IgD-negative memory B cell (primary cell): ENCODE results near the gene SORL1. TPM values are rescaled to one million over a fixed set of nuclear protein-coding genes. Genes with fewer than 3 reads are reported as not detected.

Experiments
- H3K27ac Mint-ChIP-seq, 3 donors: one replicate each; pipeline ENCODE4 v1.8.0; 2020 to 2022; ENCODE audit warnings: mild to moderate bottlenecking in 3 of 3, mixed read lengths in 3 of 3, moderate library complexity in 1 of 3
- H3K27me3 Mint-ChIP-seq: one replicate; pipeline ENCODE4 v1.8.0; 2021; ENCODE audit warnings: mixed read lengths
- H3K36me3 Mint-ChIP-seq: one replicate; pipeline ENCODE4 v1.8.0; 2020; ENCODE audit warnings: mild to moderate bottlenecking, mixed read lengths
- H3K4me1 Mint-ChIP-seq, 3 donors: one replicate each; pipeline ENCODE4 v1.8.0; 2020 to 2022; ENCODE audit warnings: mixed read lengths in 3 of 3, mild to moderate bottlenecking in 1 of 3
- H3K4me3 Mint-ChIP-seq, 4 donors: one replicate each; pipeline ENCODE4 v1.8.0; 2020 to 2022; ENCODE audit warnings: mild to moderate bottlenecking in 4 of 4, mixed read lengths in 4 of 4, moderate library complexity in 3 of 4
- H3K9me3 Mint-ChIP-seq, 3 donors: one replicate each; pipeline ENCODE4 v1.8.0; 2020 to 2021; ENCODE audit warnings: mixed read lengths in 3 of 3, mild to moderate bottlenecking in 1 of 3
- polyA plus RNA-seq: library from polyadenylated mRNA; unstranded; fragments of 300-500 nt; fragmentation: Illumina TruSeq; gene quantifications from one replicate; pipeline ENCODE4 v1.2.3, GENCODE V29; 2021

The SORL1 gene
- polyA plus RNA-seq, 1 donor from 2014 or later, result 25.8 TPM

DNA sequence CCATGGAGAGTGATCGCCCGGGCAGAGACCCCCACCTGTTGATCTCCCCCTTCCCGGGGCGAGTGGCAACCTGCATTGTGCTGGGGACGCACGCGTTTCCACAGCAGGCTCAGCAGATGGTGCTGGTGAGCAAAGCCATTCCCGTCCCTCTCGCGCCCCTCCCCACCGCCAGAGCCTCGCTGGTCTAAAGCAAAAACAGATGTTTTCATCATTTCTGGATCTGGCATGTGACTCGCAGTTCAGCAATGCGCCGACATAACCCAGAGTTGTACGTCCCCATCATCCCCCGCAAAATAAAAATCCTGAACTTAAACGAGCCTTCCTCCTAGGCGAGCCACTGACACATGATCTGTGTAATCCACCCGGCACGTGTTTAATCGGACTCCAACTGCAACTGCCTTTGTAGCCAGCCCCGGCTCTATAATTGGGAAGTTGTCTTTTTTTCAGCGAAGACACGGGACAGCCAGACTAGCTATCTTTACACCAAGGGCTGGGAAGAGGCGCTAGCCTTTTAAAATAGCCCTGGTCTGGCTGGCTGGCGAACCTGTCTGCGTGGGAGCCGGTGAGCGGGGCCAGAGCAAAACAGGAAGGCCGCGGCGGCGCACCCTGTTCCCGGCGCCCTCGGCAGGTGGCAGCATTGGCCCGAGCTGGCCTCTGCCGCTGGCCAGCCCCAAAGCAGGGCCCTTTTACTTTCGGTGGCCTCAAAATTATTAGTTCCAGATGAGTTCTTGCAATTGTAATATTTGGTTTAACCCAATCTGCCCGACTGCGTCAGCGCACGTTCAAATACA lies 203.6 kb downstream of the SORL1 start:
- H3K4me3 Mint-ChIP-seq, result peak overlapping the region; percentile 66 to 96 (median 88)
- H3K36me3 Mint-ChIP-seq, result no peaks in the 10 kb centered on the region
- no peaks in the 10 kb centered on the region for H3K9me3 Mint-ChIP-seq
- H3K4me1 Mint-ChIP-seq, result peaks cover 7 to 9% (median 8%) of the 10 kb centered on the region in 3 donors
- H3K27me3 Mint-ChIP-seq, result peaks cover 5% of the 10 kb centered on the region
- H3K27ac Mint-ChIP-seq, result peak overlapping the region; percentile 27 to 77 (median 40)

DNA sequence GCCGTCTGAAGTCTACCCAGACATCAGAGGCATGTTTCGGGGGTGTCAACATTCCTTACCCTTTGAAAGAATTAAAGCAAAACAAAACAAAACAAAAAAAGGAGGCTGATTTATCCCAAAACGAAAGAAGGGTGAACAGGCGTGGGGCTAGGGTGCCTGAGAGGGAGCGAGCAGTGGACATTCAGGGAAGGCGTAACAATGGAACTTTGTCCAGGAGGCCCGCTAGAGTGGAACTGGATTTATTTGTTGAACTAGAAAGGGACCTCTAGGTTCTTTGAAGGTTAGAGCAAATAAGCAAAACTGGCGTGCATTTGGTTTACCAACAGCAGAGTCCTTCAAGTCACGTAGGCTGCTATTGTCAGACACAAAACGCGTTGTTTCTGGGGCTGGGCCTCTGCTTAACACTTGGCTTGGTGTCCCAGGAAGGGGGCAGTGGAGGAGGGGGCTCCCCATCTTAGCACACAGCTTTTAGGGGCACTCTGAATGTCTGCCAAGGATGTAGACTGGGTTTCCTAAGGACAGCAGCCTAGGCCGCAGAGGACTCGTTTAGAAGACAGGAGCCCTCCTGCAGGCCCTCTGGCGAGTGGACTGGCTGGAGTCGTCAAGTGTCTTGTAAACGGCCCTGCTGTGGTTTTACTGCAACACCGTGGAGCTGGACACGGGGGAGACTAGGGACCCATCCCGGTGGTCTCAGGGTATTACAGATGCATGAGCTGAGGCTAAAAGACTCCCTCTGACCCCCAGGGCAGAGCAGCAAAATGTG lies 204.4 kb downstream of the SORL1 start:
- Mint-ChIP-seq H3K4me3 (peak overlapping the region in 3 of 4 donors; percentile 43 to 96 (median 88)), H3K4me1 (peaks cover 7 to 9% (median 7%) of the 10 kb centered on the region in 3 donors), H3K9me3 (no peaks in the 10 kb centered on the region), H3K27me3 (peaks cover 5% of the 10 kb centered on the region), H3K27ac (no peak overlapping the region), H3K36me3 (no peaks in the 10 kb centered on the region)

DNA sequence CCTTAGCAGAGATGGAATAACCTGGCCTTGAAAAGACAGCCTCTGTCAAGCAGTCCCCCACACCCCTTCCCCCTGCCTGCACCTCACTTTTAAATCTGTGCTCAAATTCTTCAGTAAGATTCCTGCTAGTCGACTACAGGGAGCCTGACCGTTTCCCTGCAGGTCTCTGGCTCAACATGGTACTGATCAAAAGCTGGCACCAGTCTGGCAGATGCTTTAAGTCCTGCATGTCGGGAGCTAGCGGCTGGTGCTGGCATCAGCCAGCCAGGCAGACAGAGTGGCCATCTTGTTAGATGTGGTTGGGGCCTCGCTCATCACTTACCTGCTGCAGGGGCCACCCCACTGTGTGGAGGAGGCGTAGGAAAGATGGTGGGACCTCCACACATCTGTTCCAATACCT lies 205.0 kb downstream of the SORL1 start:
- Mint-ChIP-seq H3K27ac (no peak overlapping the region), H3K27me3 (peaks cover 3% of the 10 kb centered on the region)

DNA sequence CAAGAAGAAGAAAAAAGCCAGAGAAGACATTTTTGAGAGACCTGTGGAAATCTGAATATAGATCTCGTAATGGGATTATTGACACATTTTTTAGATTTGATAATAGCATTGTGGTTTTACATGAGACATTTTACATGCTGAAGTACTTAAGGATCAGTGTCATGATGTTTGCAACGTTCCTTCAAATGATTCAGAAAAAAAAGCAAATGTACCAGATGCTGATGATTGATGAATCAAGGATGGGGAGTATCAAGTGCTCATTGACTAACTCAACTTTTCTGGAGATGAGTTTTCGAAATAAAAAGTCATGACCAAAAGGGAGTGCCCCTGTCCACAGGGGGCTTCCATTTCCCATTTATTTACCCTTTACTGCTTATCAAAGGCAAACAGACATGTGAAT lies 207.7 kb downstream of the SORL1 start:
- H3K27ac Mint-ChIP-seq, result no peak overlapping the region

More for the DNA sequence above, 205.0 kb downstream of the SORL1 start:
- Mint-ChIP-seq H3K4me3 (peak overlapping the region in 1 of 4 donors; percentile 46), H3K36me3 (no peaks in the 10 kb centered on the region), H3K9me3 (no peaks in the 10 kb centered on the region), H3K4me1 (peaks cover 7 to 9% (median 7%) of the 10 kb centered on the region in 3 donors)

DNA sequence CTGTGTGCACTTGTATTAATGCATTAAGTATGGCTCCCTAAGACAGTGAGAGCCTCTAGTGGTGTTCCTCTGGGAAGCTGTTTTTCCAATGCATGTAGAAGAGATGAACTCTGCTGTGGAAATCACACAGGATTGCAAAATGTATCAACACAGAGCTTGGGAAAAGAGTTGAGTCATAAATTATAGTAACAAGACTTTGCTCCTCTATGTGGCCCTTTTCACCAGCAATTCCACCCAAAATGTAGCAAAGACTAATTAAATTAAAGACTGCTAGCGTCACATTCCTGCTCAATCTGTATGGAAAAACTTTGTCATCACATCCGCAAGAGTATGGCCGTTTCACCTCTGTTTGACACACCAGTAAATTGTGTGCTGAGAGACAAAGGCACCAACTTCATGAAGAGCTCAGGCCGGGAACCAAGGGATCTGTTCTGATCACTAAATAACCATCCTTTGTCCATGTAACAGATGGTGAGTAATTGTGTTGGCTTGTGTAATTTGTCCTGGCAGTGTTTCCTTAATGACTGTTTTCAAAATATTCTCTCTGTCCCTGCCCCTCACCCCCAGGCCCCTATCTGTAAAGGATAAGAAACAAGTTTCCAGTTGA lies 209.9 kb downstream of the SORL1 start:
- Mint-ChIP-seq H3K27me3 (no peaks in the 10 kb centered on the region), H3K4me1 (no peaks in the 10 kb centered on the region), H3K4me3 (no peak overlapping the region), H3K9me3 (no peaks in the 10 kb centered on the region), H3K27ac (no peak overlapping the region), H3K36me3 (no peaks in the 10 kb centered on the region)

More for the DNA sequence above, 207.7 kb downstream of the SORL1 start:
- no peaks in the 10 kb centered on the region for H3K36me3 Mint-ChIP-seq
- no peak overlapping the region for H3K4me3 Mint-ChIP-seq
- no peaks in the 10 kb centered on the region for H3K9me3 Mint-ChIP-seq
- H3K4me1 Mint-ChIP-seq, result peaks cover 7 to 8% (median 7%) of the 10 kb centered on the region in 3 donors
- H3K27me3 Mint-ChIP-seq, result peaks cover 3% of the 10 kb centered on the region

DNA sequence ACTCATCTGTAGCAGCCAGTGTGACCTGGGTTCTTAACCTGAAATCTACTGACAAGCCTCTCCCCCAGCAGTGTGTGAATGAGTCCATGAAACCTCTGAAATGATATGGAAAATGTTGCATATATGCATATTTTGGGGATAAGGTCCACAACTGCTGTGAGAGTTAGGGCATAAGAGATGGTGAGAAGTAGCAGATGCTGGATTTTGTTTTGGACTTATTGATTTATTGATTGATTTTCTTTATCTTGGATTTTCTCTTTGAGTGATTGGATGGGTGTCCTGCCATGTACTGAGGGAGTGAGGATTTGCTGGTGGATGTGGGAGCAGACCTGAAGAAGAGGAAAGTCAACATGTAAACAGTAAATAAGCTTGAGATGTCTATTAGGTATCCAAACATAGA lies 212.0 kb downstream of the SORL1 start:
- no peak overlapping the region for H3K27ac Mint-ChIP-seq
- no peaks in the 10 kb centered on the region for H3K9me3 Mint-ChIP-seq
- H3K36me3 Mint-ChIP-seq, result no peaks in the 10 kb centered on the region
- no peaks in the 10 kb centered on the region for H3K4me1 Mint-ChIP-seq
- H3K4me3 Mint-ChIP-seq, result no peak overlapping the region
- no peaks in the 10 kb centered on the region for H3K27me3 Mint-ChIP-seq

DNA sequence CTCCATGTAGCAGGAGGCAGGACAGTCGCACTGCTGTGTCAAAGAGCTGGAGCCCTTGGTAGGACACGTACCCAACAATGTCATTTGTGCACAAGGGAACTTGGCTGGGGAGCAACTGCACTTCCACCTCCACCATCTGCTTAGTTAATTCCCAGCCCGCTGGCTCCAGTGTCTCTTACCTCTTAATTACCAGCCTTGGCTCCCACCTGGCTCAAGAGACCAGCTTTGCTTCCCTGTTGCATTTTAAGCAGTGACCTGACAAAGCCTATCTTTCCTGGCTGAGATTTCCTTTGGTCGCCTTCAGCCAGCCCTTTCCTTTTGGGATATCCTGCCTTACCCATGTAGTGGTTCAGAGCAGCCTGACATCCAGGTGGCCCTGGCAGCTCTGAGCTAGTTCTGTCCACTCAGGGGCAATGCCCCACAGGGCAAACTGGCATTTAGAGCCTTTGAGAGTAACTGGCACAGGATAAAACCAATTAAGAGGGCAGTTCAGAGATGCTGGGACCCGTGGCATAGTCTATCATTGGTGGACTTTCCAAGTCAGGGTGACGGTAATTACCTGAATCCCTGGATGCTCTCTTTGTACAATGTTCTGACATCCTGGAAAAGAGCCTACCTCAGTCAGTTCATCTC lies 213.2 kb downstream of the SORL1 start:
- Mint-ChIP-seq H3K9me3 (no peaks in the 10 kb centered on the region), H3K27ac (no peak overlapping the region), H3K27me3 (no peaks in the 10 kb centered on the region), H3K36me3 (no peaks in the 10 kb centered on the region), H3K4me1 (no peaks in the 10 kb centered on the region), H3K4me3 (no peak overlapping the region)

DNA sequence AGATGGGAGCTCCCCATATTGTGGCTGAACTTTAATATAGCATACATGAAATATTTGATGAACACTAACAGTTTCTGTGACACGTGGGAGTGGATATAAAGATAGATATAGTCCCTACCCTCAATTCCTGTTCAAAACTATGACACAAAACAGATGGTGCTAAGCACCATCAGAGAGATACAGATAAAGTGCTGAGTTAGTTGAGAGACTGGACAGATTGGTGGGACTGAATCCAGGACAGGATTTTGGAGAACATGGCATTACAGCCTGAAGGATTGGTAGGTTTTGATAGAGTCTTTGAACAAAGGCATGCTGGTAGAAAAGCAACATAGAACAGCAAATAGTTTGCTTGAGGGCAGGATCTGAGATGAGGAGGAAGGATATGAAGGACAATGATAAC lies 215.7 kb downstream of the SORL1 start:
- H3K27ac Mint-ChIP-seq, result no peak overlapping the region
- H3K4me1 Mint-ChIP-seq, result peaks cover 0 to 3% (median 0%) of the 10 kb centered on the region in 3 donors
- no peaks in the 10 kb centered on the region for H3K27me3 Mint-ChIP-seq
- H3K9me3 Mint-ChIP-seq, result no peaks in the 10 kb centered on the region
- no peaks in the 10 kb centered on the region for H3K36me3 Mint-ChIP-seq
- H3K4me3 Mint-ChIP-seq, result no peak overlapping the region

DNA sequence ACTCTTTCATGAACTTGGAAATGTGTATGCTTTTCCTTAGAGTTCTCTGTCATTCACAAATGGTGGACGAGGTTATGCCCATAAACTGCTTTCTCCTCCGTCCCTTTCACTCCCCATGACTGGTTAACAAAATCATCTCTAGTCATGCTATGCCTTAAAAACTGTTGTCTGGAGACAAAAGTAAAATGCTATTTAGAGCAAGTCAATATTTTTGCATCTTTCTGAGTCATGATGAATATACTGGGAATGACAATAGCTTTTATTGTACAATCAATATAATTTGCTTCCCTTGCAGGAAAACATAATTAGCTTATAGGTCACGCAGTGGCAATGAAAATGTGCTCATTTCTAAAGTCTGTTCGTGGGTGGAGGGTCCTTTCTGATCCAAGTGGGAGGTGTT lies 217.3 kb downstream of the SORL1 start:
- Mint-ChIP-seq H3K36me3 (no peaks in the 10 kb centered on the region), H3K4me3 (no peak overlapping the region), H3K9me3 (no peaks in the 10 kb centered on the region), H3K27ac (no peak overlapping the region), H3K4me1 (peaks cover 0 to 3% (median 0%) of the 10 kb centered on the region in 3 donors), H3K27me3 (no peaks in the 10 kb centered on the region)

DNA sequence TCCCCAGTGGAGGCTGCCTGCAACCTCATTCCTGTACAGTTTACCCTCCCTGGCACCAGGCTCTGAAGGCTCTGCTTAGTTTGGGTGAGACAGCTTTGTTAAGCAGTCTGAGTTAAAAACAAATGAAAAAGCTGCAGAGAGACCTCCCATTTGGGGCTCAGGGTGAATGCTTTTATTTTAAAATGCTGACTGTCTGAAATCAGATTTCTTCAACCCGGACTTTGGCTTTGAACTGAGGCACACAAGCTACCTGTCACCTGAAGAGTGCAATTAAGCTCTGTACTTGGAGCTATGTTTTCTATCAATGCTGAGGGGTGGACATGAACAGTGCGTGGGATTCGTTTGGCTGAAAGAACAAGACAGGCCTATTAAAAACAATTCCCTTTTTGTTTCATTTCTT lies 218.2 kb downstream of the SORL1 start:
- H3K27ac Mint-ChIP-seq, result no peak overlapping the region
- H3K36me3 Mint-ChIP-seq, result no peaks in the 10 kb centered on the region
- H3K27me3 Mint-ChIP-seq, result no peaks in the 10 kb centered on the region
- peaks cover 0 to 3% (median 0%) of the 10 kb centered on the region in 3 donors for H3K4me1 Mint-ChIP-seq
- H3K4me3 Mint-ChIP-seq, result no peak overlapping the region
- H3K9me3 Mint-ChIP-seq, result no peaks in the 10 kb centered on the region

DNA sequence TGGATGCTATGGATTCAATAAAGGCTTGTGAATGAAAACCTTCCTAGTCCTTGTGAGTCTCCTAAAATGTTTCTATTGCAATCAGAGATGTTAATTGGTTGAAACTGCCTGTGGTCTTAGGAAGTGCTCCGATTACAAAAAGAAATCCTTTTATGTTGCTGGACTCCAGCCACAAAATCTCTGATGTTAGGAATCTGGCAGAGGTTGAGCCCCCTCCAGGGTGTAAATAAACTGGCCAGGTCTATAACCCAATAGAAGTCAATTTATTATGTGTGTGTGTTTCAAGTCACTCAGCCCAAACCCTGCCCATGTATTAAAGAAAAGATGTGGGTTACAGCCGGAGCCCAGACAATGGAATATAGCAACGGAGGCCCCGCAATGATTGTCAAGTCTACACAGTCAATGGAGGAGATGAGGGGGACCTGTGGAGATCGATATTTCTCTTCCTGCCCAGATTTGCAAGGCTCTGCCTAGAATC lies 218.7 kb downstream of the SORL1 start:
- H3K27me3 Mint-ChIP-seq, result no peaks in the 10 kb centered on the region
- no peak overlapping the region for H3K4me3 Mint-ChIP-seq
- H3K4me1 Mint-ChIP-seq, result peaks cover 0 to 3% (median 0%) of the 10 kb centered on the region in 3 donors
- no peak overlapping the region for H3K27ac Mint-ChIP-seq
- H3K9me3 Mint-ChIP-seq, result no peaks in the 10 kb centered on the region
- H3K36me3 Mint-ChIP-seq, result no peaks in the 10 kb centered on the region

DNA sequence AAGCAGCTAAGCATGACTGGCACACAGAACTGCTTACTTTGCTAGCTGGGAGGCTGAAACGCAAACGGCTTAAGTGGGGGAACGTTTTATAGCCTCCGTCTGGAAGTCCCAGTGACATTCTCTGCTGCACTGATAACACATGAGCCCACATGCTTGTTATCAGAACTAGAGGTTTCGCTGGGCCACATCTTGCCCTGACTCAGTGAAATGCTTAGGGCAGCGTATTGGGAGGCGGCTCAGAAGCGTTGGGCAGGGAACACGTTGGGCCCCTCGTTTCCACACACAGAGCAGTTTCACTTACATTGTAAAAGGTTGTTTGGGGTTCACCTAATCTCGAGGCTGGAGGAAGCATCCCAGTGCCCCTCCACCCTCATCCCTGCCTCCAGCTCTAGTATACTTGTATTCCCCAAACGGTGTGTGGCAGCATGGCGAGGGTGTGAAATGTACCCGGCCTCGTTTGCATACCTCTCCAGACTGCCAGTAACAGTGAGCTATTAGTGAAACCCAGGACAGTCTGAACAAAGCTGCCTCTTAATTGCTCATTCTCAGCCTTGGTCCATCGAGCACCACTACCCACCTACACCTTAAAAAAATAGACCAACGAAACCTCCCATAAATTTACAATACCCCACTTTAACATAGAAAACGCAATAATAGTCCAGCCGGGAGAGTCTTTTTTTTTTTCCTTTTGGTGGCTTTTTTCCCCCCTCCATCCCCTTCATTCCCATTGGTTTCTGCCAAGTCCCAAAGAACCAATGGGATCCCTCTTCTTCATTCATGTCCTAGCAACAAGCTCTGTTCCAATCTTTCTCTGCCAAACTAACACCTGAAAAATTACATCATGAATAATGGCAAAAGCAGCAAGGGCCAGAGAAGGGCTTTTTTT lies 219.4 kb downstream of the SORL1 start:
- no peaks in the 10 kb centered on the region for H3K36me3 Mint-ChIP-seq

DNA sequence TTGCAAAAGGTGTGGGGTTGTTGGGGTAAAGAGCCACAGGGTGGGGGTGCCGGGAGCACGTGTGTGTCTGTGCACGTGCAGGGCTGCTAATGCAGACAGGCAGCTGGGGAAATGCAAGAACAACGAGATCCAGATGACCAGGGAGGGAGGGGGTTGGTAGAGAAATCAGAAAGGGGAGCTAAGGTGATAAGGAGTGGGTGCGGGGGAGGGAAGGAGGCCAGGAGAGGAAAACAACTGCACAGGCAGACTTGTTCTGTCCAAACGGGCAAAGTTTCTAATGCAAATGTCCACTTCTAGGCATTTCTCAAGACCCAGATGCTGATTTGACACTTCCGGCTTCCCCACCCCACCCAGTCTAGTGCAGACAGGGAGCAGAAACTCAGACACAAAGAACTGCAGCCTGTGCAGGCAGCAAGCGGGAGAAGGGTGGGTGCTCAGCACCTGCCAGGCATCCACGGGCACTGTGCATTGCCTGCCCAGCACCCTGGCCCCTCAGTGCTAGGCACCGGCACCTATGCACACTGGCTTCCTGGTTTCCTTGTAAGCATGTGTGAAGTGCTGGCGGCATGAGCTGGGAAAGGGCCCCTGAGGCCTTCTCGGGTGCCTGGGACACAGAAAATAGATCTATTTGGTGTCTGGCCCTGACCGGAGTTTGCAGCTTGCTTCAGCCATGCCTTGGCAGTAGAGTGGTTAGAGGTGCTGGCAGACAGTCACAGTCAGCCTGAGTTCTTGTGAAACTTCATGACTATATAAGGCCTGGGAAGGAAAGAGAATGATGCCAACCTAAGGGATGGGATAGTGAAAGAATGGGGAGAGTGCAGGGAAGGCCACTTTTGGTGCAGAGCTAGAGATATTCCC lies 220.7 kb downstream of the SORL1 start:
- H3K36me3 Mint-ChIP-seq, result no peaks in the 10 kb centered on the region
- H3K9me3 Mint-ChIP-seq, result no peaks in the 10 kb centered on the region
- H3K4me3 Mint-ChIP-seq, result no peak overlapping the region
- peaks cover 0 to 3% (median 0%) of the 10 kb centered on the region in 3 donors for H3K4me1 Mint-ChIP-seq
- no peak overlapping the region for H3K27ac Mint-ChIP-seq
- H3K27me3 Mint-ChIP-seq, result no peaks in the 10 kb centered on the region

More for the DNA sequence above, 219.4 kb downstream of the SORL1 start:
- Mint-ChIP-seq H3K4me3 (no peak overlapping the region), H3K27me3 (no peaks in the 10 kb centered on the region), H3K4me1 (peaks cover 0 to 3% (median 0%) of the 10 kb centered on the region in 3 donors), H3K27ac (no peak overlapping the region), H3K9me3 (no peaks in the 10 kb centered on the region)
